Activated T-cell treated with anti-CD3 and anti-CD28 coated beads, Interleukin-2, amount 50 U/mL, for 48 hours (primary cell): ENCODE results near the gene POFUT2.

Experiments used
- DNase-seq, 2 experiments: peaks; one replicate each; pipeline ENCODE4 v3.0.0-alpha.2; 2020

POFUT2 gene

DNA sequence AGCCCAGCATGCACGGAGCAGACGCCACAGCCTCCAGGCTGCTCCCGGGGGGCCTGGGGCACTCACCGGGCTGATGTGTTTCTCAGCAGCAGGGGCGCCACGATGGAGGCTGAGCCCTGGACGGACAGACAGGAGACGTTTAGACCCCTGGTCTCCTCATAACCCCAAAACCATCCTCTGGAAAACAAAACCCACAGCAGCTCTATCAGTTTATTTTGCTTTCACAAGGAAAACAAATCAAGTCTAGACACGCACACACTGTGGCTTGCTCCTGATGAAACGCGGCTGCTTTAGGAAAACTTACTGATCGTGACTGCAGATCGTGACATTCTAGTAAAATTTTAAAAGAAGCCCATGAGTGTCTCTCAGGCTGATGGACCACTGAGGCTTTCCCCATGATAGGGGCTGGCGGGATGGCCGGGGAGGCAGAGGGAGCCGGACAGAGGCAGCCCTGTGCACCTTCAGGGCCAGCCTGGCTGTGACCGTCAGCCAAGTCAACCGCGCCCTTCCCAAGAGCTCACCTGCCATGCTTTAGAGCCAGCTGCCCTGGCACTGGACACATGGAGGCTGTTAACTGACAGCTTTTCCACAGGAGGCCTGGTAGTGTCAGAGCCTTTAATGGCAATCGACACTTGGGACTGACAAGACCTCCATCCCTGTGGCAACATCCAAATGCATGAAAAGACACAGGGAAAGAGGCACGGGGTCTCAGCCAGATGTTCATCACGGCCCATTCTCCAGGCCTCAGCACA is 5.2 kb downstream of the POFUT2 start:
- DNase-seq = no peak

DNA sequence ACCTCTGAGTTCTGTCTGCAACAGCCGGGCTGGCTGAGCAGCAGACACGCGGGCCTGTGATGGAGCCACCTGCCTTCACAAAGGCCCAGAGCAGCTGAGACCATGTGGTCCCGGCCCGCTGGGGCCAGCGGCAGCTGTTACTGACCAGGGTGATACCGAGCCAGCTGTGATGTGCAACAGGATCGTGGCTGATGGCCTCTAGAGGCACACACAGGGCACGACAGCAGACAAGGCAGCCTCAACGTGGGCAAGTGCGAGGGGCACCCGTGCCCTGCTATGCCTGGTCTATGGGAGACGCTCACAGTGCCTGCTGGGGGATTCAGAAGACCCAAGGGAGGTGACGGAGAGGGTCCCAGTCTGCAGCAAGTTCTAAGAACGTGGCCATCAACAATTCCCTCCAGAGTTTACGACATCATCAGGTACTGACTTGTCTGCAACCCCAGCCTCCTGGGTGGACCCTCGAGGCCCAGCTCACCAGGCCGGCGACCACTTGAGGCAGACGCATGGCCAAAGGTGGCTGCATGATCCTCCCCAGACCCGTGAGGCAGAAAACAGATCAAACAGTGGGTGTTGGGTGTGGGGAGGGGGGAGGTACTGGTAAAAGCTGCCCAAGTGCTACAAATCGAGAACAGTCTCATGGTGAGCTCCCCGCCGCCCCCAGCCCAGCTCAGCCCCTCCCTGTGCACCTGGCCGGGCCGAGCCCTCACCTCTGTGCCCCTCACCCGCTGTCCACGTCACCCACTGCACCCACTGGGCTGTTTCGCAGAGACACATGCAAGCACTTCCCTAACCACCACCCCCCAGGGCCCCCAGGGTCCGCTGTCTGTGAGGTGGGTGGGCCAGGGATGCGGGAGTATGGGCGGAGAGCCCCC is 6.0 kb downstream of the POFUT2 start:
- no peak for DNase-seq

DNA sequence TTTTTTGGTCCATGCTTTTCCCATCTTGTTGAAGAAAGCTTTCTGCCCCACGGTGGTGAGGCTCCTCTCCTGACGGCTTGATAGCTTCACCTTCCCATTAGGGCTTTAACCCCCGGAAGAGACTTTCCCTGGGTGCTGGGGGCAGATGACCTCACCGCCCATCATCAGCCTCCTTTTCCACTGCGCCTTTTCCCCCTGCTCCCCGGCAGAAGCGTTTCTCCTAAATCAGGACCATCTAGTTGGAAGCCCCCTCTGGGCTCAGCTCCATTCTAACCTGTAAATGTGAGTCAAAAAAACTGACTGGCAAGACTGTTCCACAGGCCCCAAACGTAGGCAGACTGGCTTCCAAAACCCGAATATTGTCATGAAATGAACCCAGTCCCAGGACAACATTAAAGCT is 6.7 kb downstream of the POFUT2 start:
- no peak for DNase-seq

DNA sequence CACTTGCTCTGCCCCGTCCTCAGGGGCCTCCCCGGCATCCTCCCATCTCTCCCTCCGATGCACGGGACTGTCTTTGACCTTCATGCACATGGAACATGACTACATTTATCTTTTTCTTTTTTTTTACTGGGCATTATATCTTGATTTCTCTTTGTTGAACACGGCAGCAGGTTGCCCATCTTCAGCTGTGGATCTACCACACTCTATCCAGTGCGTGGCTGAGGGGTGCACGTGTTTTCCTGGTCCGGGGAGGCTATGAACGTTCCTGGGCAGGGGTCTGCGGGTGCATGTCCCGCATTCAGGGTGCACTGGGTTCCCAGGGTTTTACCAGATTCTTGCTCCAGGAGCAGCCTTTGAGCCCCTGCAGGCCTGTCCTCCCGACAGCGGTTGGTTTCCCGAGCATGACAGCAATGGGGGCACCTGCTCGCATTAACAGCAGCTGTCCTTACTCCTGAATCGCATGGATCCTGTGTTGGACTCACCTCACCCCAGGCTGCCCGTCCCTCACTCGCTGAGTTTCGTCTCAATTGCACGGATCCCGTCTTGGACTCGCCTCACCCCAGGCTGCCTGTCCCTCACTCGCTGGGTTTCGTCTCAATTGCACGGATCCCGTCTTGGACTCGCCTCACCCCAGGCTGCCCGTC is 7.4 kb downstream of the POFUT2 start:
- no peak for DNase-seq

DNA sequence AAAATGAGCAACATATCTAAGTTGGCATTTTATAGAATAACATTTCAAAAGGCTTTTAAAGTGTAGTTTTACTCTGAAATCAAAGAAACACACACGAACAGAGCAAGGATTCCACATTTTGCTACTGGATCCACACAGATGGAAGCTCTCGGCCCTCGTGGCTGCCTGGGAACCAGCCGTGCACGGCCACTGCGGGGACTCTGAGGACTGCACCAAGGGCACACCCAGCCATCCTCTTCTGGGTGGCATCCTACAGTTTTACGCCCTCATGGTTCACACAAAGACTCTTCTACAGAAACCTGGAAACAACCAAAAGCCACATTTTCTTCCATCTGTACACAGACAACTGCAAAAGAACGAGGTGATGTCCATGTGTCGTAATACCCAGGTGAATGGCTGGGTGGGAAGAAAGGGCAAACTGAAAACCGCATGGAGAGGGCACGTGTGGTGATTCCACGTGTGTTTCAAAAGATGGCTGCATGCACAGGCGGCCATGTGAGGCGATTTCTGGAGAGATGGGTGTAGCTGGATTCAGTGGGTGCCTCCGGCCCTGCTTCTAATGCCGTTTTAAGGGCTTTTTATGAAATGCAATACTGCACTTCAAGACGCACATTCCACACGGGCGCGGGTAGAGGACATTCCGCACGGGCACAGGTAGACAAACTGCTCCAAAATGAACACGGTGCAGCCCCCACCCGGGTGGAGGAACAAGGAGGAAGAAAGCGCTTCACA is 8.1 kb downstream of the POFUT2 start:
- no peak for DNase-seq

DNA sequence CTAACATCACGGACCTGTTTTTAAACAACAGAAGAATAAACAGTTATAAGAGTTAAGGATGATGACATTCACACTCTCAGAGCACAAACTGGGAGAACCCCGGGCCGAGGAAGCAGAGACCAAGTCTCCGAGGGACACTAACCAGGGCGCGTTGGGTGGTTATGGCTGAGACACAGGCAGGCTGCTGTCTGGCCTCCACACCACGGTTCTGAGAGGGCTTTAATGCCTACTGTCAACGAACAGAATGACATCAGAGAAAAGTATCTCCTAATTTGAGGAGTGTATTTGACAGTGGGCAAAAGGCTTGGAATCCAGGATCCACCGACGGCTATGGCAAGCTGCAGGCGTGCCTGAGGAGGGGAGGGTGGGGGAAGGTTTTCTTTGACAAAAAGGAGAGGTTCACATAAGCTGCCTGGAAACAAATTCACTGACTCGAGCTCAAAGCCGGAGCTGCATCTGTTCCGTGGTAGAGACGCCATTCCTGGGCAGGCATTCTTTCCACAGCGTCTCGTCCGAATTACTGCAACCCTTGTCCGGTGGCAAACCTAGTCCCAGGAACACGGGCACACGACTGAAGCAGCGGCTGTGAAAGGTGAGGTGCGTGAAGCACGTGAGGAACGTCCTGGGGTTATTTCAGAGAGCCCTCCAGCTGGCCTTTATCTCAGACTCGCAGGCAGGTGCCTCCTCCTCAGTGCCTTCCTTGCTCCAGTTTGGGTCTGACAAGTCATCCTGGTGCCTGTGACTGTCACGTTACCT is 9.4 kb downstream of the POFUT2 start:
- DNase-seq = no peak

DNA sequence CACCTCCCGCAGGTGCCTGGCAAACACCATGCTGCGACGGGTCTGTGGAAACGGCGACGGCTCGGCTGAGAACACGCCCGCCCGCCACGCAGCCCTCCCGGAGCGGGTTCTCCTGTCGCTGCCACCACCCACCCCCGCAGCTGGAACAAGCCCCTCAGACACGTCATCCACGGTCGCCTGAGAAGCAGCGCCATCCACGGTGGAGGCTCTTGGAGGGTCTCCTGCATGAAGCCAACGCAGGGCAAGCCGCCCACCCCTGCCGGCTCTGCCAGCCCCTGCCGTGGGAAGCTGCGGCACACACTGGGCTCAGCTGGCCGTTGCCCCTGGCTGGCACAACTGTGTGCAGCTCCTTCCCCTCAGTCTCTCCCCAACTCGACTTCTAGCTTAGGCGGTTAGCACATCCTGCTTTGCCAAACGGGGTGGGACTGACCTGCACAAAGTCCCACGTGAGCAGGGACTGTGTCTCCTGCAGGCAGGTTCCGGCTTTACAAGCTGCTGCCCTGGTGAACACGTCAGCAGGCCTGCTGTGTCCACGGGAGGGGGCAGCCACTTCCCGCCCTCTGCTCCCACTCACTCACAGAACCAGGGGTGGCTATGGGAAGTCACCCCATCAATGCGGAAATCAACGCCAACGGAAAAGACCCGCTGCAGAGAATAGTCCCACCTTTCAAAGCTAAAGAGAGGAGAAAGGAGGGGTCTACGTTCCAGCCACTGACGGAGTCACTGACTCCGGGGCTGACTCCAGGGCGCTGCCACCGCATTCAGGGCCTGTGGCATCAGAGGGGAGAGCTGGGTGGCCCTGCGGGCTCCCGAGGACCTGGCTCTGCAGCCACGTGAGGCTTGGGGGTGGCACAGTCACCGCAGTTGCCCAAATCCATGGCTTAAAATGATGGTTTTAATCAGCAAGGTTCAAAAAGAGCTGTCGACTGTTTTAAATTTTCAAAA is 10.3 kb downstream of the POFUT2 start:
- no peak for DNase-seq

DNA sequence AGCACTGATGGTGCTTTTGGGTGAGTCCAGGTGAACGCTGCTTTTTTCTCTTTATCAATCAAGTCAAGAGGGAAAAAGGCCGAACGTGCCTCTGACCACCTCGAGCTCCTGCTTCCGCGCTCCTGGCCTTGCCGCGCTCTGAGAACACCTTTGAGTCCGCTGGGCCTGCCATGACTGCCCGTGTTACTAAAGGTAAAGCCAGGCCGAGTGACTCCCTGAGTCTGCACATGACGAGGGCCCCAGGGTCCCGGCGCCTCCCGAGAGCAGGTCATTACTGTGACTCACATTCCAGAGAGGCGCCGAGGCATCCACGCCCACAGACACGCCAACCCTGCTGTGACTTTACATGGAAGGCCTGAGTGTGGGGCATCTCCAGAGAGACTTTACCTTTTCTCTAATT is 11.1 kb downstream of the POFUT2 start:
- DNase-seq = no peak

DNA sequence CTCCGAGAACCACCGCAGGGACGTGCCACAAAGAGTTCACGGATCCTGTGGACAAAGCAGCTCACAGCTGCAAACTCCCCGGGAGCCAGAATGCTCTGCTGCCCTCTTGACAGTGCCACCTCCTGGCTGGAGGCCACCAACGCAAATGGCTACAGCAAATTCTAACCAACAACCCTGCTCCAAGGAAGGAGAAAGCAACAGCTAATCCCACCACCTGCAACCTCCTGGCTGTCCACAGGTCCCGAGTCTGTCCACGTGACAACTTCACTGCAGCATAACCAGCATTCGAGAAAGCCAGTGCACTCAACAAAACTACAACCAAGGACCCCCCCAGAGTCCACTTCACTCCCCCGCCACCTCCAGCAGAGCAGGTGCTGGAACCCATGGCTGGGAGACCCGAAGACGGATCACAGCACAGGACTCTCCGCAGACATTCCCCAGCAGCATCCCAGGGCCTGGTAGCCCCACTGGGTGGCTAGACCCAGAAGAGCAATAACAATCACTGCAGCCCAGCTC is 17.3 kb downstream of the POFUT2 start:
- DNase-seq = no peak

DNA sequence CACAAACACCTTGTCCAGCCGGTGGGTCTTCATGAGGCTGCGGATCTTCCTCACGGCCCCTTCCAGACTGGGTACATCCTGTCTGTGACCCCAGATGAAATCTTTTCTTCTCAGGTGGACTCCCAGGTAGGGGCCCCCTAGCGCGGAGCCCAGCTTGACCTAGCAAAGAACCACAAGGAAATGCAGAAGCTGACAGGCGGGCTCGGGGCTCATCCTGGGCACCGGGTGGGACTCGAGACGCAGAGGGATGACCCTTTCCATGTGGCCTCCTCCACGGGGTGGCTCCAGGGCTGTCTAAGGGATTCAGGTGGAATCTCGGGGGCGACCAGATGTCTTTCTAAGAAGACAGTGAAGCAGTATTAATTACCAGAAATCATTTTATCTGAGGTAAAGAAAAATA is 17.8 kb downstream of the POFUT2 start:
- DNase-seq = no peak

DNA sequence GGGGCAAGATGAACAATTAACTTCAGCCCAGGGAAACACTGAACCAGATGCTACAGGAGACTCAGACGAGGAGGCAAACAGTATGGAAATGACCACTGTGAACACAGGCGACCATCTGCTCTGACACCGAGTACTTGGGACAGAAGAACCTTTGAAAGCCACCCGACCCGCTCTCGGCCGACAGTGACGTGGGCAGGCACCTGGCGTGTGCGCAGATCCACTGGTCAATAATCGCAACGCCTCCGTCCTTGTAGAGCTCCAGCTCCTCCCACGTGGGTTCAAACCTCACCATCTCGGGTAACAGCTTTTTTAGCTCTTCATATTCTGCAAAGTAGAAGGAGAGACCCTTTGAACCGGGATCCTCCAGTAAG is 20.3 kb downstream of the POFUT2 start:
- DNase-seq = peak; percentile 13 to 14

DNA sequence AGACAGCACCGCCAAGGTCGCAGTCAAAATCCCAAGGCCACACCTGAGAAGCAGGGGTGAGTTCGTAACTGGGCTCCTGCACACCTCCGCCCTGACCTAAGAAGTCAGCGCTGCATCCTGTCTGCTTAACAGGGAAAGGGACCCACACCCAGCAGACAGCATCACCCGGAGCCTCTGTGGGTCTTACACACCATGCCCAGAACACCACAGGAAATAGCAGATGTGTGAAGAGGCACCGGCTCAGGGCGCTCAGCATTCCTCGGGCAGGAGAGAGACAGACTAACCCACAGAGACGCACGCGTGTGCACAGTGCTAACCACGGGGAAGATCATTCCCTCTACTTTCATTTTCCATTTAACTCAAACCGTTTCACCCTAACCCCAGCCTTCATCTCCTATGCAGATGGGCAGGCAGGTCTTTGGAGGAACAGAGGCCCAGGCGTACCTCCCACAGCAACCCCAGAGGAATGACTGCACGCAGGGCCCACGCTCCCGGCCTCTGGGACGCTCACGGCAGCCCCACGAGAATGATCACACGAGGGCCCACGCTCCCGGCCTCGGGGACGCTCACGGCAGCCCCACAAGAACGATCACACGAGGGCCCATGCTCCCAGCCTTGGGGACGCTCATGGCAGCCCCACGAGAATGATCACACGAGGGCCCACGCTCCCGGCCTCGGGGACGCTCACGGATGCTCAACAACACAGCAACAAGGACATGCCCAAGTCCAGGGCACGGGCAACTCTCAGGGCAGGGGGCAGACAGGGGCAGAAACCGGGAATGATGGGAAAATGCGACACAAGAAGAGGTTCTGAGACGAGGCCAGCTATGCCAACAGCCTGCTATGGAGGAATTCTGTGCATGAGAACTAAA is 20.9 kb downstream of the POFUT2 start:
- DNase-seq = peak; percentile 60 to 67

DNA sequence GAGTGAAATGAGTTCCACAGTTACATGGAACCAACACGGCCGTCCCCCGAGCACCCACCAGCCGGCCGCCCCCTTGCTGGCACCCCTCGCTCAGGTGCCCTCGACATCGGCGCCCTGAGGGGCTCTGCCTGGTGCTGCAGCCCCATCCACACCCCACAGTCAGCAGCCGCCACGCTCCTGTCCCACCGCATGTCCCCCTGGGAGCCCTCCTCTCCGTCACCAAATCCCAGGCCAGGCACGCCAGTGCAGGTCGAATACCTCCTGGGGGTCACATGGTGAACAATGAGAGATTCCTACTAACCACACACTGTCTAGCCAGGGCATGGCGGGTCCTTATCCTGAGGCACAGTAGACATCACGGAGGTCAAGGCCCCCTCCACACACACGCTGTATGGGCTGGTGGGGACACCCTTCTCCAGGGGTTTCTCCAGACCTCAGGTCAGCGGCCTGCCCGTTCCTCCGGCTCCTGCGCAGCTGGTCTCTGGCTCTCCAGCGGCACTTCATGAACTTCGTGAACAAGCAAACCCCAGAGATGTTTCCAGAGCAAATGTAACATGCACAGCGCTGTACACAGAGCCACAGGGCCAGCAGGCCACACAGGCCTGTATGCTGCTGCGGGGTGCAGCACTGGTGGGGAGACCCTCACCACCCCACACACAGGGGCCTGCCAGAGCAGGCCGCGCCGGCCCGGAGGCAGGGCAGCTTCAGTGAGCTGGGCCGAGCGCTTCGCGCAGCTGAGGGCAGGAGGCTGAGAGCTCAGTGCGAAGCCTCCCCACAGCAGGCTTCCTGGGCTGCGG is 21.8 kb downstream of the POFUT2 start:
- no peak for DNase-seq

DNA sequence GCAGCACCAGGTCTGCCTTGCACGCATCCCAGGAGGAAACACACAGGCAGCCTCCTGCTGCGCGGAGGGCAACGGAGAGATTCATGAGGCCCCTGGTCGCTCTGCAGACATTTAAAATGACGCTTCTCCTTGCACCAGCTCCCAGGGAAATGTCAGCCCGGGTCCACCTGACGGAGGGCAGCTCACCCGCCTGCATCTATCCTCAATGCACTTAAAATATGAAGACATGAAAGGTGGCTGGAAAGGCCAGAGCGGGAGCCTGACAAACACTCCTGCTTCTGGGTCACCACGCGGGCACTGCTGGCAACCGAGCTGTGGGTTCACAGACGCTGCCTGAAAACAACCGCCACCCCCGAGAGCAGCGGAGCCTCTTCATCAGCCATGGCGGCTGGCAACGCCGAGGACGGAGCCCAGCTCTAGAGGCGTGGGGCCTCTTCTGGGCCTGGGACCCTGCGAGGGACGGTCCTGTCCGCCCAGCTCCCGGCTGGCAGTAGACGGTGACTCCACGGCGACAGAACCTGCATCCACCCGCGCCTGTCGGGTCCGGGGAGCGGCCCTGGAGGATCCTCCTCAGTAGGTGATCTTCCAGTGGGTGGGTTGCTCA is 22.7 kb downstream of the POFUT2 start:
- DNase-seq = peak in 1 of 2 experiments; percentile 14

DNA sequence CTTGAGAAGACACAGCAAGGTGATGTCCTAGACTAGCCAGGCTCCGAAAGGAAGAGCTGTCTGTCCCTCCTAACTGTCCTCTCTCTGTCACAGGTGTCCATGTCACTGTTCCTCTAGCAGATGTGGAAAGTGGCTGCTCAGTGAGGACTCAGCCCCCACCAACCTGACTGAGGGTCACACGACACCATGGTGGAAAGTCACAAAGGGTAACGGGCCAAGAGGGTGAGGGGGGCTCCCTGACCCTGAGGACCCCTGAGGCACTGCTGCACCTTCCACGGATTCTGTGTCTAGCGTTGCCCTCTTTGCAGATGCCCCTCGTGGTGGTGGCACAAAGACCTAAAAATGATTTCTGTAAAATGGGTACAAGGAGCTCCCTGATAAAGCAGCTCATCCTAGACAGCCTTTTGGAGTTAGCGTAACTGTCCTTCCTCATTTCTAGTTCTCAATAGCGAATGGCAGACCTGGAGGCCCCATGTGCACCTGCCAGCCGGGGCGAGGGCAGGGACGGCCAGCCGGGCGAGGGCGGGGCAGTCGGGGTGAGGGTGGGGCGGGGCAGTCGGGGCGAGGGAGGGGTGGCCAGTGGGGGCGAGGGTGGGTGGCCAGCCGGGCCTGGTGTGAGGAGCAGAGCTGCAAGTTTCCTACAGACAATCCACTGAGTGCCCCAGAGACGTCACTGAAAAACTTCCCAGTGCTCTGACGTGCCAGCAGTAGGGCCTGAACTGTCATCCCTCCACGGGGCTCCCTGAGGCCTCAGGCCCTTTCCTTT is 23.4 kb downstream of the POFUT2 start:
- DNase-seq = peak; percentile 7 to 10

DNA sequence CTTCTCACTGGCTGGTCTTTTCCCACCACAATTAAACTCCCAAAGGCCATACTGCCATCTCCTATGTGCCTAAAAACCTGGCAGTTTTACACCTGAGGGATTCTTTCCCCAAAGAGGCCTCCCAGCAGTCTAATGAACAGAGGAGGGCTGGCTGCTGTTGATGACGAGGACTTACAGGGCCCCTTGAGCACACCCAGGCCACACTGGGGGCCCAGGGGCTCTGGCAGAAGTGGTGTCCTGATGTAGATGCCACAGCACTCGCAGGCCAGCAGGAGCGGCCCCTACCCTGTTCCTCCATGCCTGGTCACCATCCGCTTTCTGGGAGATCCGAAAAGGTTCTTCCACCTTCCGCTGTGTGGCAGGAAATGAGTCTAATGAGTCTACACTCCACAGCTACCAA is 24.2 kb downstream of the POFUT2 start:
- DNase-seq = peak in 1 of 2 experiments; percentile 5

DNA sequence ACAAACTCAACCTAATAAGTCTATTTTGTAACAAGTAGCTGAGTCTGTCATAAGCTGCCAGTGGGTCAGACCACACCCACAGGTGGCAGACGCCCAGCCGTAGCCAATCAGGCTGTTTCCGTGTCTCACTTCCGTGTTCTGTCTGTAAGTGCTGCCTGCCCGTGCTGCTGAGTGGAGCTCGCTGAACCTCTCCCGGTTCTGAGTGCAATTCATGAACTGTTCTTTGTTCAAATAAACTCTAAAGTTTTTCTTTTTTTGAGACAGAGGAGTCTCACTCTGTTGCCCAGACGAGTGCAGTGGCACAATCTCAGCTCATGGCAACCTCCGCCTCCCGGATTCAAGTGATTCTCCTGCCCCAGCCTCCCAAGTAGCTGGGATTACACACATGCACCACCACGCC is 25.1 kb downstream of the POFUT2 start:
- DNase-seq = peak in 1 of 2 experiments; percentile 9
